ENCODE measurements around the gene ARID2.

ARID2 gene

GRCh38 chr12:45721954-45722353, 7.6 kb upstream of the ARID2 start:
- no peak overlapping the region for H3K4me3 ChIP-seq (ENCODE audit: low read depth, low read length, poor library complexity, severe bottlenecking)
- H4K20me1 ChIP-seq (ENCODE audit: insufficient read depth, low read length) = no peaks in the 10 kb centered on the region
- H3K9me3 ChIP-seq (ENCODE audit: low read length) = no peaks in the 10 kb centered on the region
- no peak overlapping the region for H3K4me2 ChIP-seq (ENCODE audit: low read length)
- no peak overlapping the region for H3K9ac ChIP-seq (ENCODE audit: low read length)
- no peak overlapping the region for H2AFZ ChIP-seq (ENCODE audit: low read length)
- TF ChIP-seq EZH2 (IDR thresholded peaks at IDR 0.05; ENCODE audit: borderline replicate concordance, low read length) = no peak
- no peaks in the 10 kb centered on the region for H3K27me3 ChIP-seq (ENCODE audit: insufficient read depth, low read length)
- peaks cover 63% of the 10 kb centered on the region for H3K79me2 ChIP-seq (ENCODE audit: insufficient read depth, low read length)
- H3K36me3 ChIP-seq (ENCODE audit: insufficient read depth, low read length) = peaks cover 13% of the 10 kb centered on the region; the same call in 1 of the 2 replicates
- peaks cover 28% of the 10 kb centered on the region for H3K4me1 ChIP-seq (ENCODE audit: insufficient read depth, low read length, severe bottlenecking)
- no peak overlapping the region for H3K27ac ChIP-seq (ENCODE audit: low read depth, low read length, poor library complexity, severe bottlenecking)
- H3F3A ChIP-seq (ENCODE audit: insufficient read depth, low read length) = no peaks in the 10 kb centered on the region
- H3K9me2 ChIP-seq (ENCODE audit: low read depth, low read length) = no peaks in the 10 kb centered on the region

- H2AFZ ChIP-seq (ENCODE audit: low read length) = no peak overlapping the region
- H3K4me2 ChIP-seq (ENCODE audit: low read length) = peak overlapping the region; percentile 90
- no peaks in the 10 kb centered on the region for H3K9me2 ChIP-seq (ENCODE audit: low read depth, low read length)
- H3K27me3 ChIP-seq (ENCODE audit: insufficient read depth, low read length) = no peaks in the 10 kb centered on the region
- peaks cover 62% of the 10 kb centered on the region for H3K79me2 ChIP-seq (ENCODE audit: insufficient read depth, low read length)
- H3K27ac ChIP-seq (ENCODE audit: low read depth, low read length, poor library complexity, severe bottlenecking) = peak overlapping the region; percentile 97
- no peaks in the 10 kb centered on the region for H3K9me3 ChIP-seq (ENCODE audit: low read length)
- H3K9ac ChIP-seq (ENCODE audit: low read length) = peak overlapping the region; percentile 97
- peaks cover 9% of the 10 kb centered on the region; the same call in 1 of the 2 replicates for H3K36me3 ChIP-seq (ENCODE audit: insufficient read depth, low read length)
- no peak for TF ChIP-seq EZH2 (IDR thresholded peaks at IDR 0.05; ENCODE audit: borderline replicate concordance, low read length)
- peak; percentile 80 for TF ChIP-seq CTCF (IDR thresholded peaks at IDR 0.05; ENCODE audit: low read length)
- H3F3A ChIP-seq (ENCODE audit: insufficient read depth, low read length) = no peaks in the 10 kb centered on the region; the same call in 1 of the 2 replicates
- peak overlapping the region; percentile 99 for H3K4me3 ChIP-seq (ENCODE audit: low read depth, low read length, poor library complexity, severe bottlenecking)
- no peaks in the 10 kb centered on the region for H4K20me1 ChIP-seq (ENCODE audit: insufficient read depth, low read length)
- H3K4me1 ChIP-seq (ENCODE audit: insufficient read depth, low read length, severe bottlenecking) = peaks cover 28% of the 10 kb centered on the region
These were observed 3.6 kb upstream of the ARID2 start for GRCh38 chr12:45725631-45726602.

GRCh38 chr12:45726603-45727300, 2.8 kb upstream of the ARID2 start:
- Histone ChIP-seq H3K36me3 (ENCODE audit: insufficient read depth, low read length) (peaks cover 9% of the 10 kb centered on the region; the same call in 1 of the 2 replicates), H3K79me2 (ENCODE audit: insufficient read depth, low read length) (peaks cover 62% of the 10 kb centered on the region), H3K27ac (ENCODE audit: low read depth, low read length, poor library complexity, severe bottlenecking) (peak overlapping the region; percentile 97), H3K9me2 (ENCODE audit: low read depth, low read length) (no peaks in the 10 kb centered on the region), H3K4me2 (ENCODE audit: low read length) (peak overlapping the region; percentile 90), H4K20me1 (ENCODE audit: insufficient read depth, low read length) (no peaks in the 10 kb centered on the region), H3F3A (ENCODE audit: insufficient read depth, low read length) (no peaks in the 10 kb centered on the region; the same call in 1 of the 2 replicates), H3K9ac (ENCODE audit: low read length) (peak overlapping the region; percentile 97), H3K9me3 (ENCODE audit: low read length) (no peaks in the 10 kb centered on the region), H3K4me1 (ENCODE audit: insufficient read depth, low read length, severe bottlenecking) (peaks cover 33% of the 10 kb centered on the region), H3K27me3 (ENCODE audit: insufficient read depth, low read length) (no peaks in the 10 kb centered on the region), H2AFZ (ENCODE audit: low read length) (no peak overlapping the region), H3K4me3 (ENCODE audit: low read depth, low read length, poor library complexity, severe bottlenecking) (peak overlapping the region; percentile 99)
- TF ChIP-seq CTCF (IDR thresholded peaks at IDR 0.05; ENCODE audit: low read length) = no peak
- TF ChIP-seq EZH2 (IDR thresholded peaks at IDR 0.05; ENCODE audit: borderline replicate concordance, low read length) = no peak

Data from OCI-LY1 (cell line).